ENCODE measurements around the gene SLC22A3. TPM values are rescaled to one million over a fixed set of nuclear protein-coding genes. Genes with fewer than 3 reads are reported as not detected.
"Not testable (repeated sequence)": the region's sequence is repeated elsewhere in the genome, so short reads cannot be mapped to it uniquely, and the experiment has no call there.

The SLC22A3 gene
- total and polyA plus RNA-seq, 5 experiments from 2014 or later: not detected

GRCh38 chr6:160429620-160429895, 81.4 kb downstream of the SLC22A3 start:
- ATAC-seq (no peak), DNase-seq (no peak)
- Mint-ChIP-seq H3K27me3 (peaks cover 26 to 65% (median 42%) of the 10 kb centered on the region in 5 donors), H3K4me3 (no peak overlapping the region), H3K36me3 (no peaks in the 10 kb centered on the region), H3K27ac (no peak overlapping the region), H3K9me3 (no peaks in the 10 kb centered on the region), H3K4me1 (peaks cover 5 to 13% (median 10%) of the 10 kb centered on the region in 4 donors)
- POLR2A ChIA-PET: no interaction called here

DNA sequence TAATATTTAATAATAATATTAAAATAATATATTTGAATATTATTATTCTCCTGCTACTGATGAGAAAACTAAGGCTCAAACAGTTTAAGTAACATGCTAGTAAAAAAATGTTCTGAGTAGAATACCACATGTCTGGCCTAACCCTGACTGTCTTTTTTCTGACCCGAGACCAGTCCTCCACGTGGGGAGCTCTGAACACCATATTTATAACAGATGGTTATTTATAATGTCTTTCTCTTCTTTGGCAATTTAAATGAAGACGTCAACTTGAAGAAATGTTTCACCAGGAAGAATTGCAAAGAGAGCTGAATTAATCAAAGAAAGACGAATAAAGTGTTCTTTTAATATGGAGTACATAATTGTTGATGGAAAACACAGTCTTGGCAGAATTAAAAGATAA, 82.0 kb downstream of the SLC22A3 start:
- H3K27me3 Mint-ChIP-seq: peaks cover 28 to 70% (median 45%) of the 10 kb centered on the region in 5 donors
- DNase-seq: no peak
- H3K4me3 Mint-ChIP-seq: no peak overlapping the region
- no peak for ATAC-seq
- POLR2A ChIA-PET: no interaction called here
- no peaks in the 10 kb centered on the region for H3K9me3 Mint-ChIP-seq
- H3K4me1 Mint-ChIP-seq: peaks cover 5 to 13% (median 10%) of the 10 kb centered on the region in 4 donors
- no peak overlapping the region for H3K27ac Mint-ChIP-seq
- no peaks in the 10 kb centered on the region for H3K36me3 Mint-ChIP-seq

DNA sequence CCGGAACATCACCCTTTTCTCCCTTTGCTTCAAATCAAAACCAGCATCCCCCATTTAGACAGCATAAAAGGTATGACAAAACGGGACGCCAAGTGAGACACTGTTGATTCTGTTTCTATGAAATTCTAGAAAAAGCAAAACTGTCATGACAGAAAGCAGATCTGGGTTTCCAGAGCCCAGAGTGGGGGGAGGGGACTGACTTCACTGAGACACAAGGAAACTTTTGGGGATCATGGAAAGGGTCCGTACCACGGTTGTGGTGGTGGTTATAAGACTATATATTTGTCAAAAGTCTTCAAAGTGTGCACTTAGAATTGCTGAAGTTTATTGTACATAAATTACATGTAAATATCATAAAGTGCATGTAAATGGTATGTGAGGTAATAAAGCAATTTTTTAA, 82.6 kb downstream of the SLC22A3 start:
- Mint-ChIP-seq H3K27me3 (peaks cover 32 to 75% (median 49%) of the 10 kb centered on the region in 5 donors), H3K4me3 (no peak overlapping the region), H3K36me3 (no peaks in the 10 kb centered on the region), H3K9me3 (no peaks in the 10 kb centered on the region), H3K27ac (no peak overlapping the region), H3K4me1 (peaks cover 5 to 15% (median 11%) of the 10 kb centered on the region in 4 donors)
- POLR2A ChIA-PET: no interaction called here
- ATAC-seq: no peak
- no peak for DNase-seq

DNA sequence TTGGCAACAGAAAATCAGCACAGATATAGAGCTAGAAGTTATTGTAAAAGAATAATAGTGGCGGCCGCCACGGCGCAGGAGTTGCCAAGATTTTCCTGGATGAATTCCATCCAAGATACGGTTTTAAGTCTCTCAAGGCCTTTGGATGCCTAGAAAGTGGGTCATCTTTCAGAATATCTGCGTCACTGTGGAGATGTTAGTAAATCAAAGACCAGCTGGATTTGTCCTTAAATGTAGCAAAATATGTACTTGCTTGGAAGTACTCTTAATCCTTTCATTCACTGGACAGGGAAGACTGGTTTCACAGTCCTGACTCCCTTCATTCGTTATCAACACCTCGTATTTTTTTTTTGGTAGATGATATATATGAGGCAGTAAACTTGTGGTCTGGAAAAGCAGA, 83.0 kb downstream of the SLC22A3 start:
- ATAC-seq (no peak), DNase-seq (no peak)
- H3K9me3 Mint-ChIP-seq: no peaks in the 10 kb centered on the region
- H3K4me3 Mint-ChIP-seq: no peak overlapping the region
- H3K27me3 Mint-ChIP-seq: peaks cover 32 to 76% (median 51%) of the 10 kb centered on the region in 5 donors
- H3K4me1 Mint-ChIP-seq: peaks cover 5 to 17% (median 10%) of the 10 kb centered on the region in 4 donors
- no peaks in the 10 kb centered on the region for H3K36me3 Mint-ChIP-seq
- H3K27ac Mint-ChIP-seq: no peak overlapping the region
- POLR2A ChIA-PET: no interaction called here

DNA sequence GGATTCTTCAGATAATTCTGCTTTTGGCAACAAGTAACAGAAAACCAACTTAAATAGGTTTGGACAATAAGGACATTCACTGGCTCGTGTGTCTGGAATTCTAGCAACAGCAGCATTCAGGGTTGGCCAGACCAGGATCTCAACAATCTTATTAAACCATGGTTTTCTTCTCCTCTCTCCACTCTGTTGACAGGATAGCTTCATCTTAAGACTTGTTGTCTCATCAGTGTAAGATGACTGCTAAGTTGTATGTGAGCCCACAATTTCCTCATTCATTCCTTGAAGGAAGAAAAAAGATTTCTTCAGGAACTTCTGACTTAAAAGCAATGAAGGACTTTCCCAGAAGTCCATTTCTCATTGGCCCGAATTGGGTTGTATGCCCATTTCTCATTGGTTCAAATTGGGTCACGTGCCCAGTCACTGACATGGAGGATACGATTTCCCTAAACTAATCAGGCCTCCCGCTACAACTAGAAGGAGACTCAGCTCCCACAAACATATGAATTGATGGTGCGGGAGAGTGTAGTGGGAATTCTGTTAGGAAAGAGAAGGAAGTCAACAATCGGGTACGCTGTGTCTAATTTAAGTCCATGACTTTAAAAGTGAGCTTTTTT, 83.7 kb downstream of the SLC22A3 start:
- H3K36me3 Mint-ChIP-seq: no peaks in the 10 kb centered on the region
- POLR2A ChIA-PET: no interaction called here
- DNase-seq (no peak), ATAC-seq (no peak)
- H3K4me3 Mint-ChIP-seq: no peak overlapping the region
- peaks cover 2 to 12% (median 5%) of the 10 kb centered on the region in 4 donors for H3K4me1 Mint-ChIP-seq
- H3K27ac Mint-ChIP-seq: no peak overlapping the region
- H3K9me3 Mint-ChIP-seq: no peaks in the 10 kb centered on the region
- peaks cover 28 to 76% (median 44%) of the 10 kb centered on the region in 5 donors for H3K27me3 Mint-ChIP-seq

- peak overlapping the region in 1 of 10 donors; percentile 2 for H3K4me3 Mint-ChIP-seq
- no peaks in the 10 kb centered on the region for H3K9me3 Mint-ChIP-seq
- H3K4me1 Mint-ChIP-seq: peaks cover 0 to 10% (median 4%) of the 10 kb centered on the region in 4 donors
- peaks cover 19 to 75% (median 26%) of the 10 kb centered on the region in 5 donors for H3K27me3 Mint-ChIP-seq
- no peaks in the 10 kb centered on the region for H3K36me3 Mint-ChIP-seq
- DNase-seq: no peak
- H3K27ac Mint-ChIP-seq: no peak overlapping the region
- POLR2A ChIA-PET: no interaction called here
- no peak for ATAC-seq
Measured at GRCh38 chr6:160435935-160436334, 87.8 kb downstream of the SLC22A3 start.

- Mint-ChIP-seq H3K4me1 (peaks cover 0 to 10% (median 4%) of the 10 kb centered on the region in 4 donors), H3K36me3 (no peaks in the 10 kb centered on the region), H3K27ac (no peak overlapping the region), H3K9me3 (no peaks in the 10 kb centered on the region), H3K4me3 (no peak overlapping the region), H3K27me3 (peaks cover 19 to 76% (median 29%) of the 10 kb centered on the region in 5 donors)
- POLR2A ChIA-PET: no interaction called here
- no peak for DNase-seq
- no peak for ATAC-seq
Measured at GRCh38 chr6:160437154-160437553, 89.0 kb downstream of the SLC22A3 start.

DNA sequence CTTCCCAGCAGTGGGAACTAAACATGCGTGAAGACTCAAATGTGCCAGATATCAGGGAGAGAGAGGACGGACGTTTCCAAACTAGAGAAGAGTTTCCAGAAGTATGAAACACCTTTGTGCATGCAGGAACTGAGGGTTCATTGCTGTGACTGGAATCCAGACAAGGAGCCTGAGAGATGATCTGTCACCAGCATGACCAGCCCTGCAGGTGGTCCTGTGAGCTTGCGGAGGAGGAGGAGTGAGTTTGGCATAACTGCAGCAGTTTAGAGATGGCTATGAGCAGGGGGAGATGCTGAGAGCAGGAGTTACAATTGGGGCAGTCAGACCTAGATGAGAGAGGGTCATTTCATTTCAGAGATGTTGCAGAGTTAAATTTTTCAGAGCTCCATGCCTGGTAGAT, 89.6 kb downstream of the SLC22A3 start:
- H3K9me3 Mint-ChIP-seq: no peaks in the 10 kb centered on the region
- no peak for DNase-seq
- peaks cover 19 to 70% (median 26%) of the 10 kb centered on the region in 5 donors for H3K27me3 Mint-ChIP-seq
- no peak overlapping the region for H3K4me3 Mint-ChIP-seq
- H3K36me3 Mint-ChIP-seq: no peaks in the 10 kb centered on the region
- no peak for ATAC-seq
- POLR2A ChIA-PET: no interaction called here
- H3K4me1 Mint-ChIP-seq: peaks cover 0 to 10% (median 4%) of the 10 kb centered on the region in 4 donors
- peak overlapping the region in 1 of 10 donors; percentile 39 for H3K27ac Mint-ChIP-seq

DNA sequence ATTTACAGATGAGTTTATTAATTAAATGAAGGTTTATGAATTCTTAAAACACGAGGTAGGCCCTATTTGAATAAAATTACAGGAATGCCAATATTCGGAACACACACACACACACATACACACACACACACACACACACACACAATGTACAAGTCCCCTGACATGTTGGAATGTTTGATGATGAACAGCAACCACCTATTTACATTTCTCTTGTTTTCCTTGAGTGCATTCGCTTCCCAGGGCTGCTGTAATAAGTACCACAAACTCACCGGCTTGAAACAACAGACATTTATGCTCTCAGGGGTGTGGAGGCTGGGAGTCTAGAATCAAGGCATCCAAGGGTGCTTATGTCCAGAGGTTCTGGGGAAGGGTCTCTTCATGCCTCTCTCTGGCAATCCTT, 90.3 kb downstream of the SLC22A3 start:
- no peak for ATAC-seq
- no peak overlapping the region for H3K4me3 Mint-ChIP-seq
- POLR2A ChIA-PET: no interaction called here

GRCh38 chr6:160439751-160440150, 91.6 kb downstream of the SLC22A3 start:
- H3K27ac Mint-ChIP-seq: no peak overlapping the region
- peaks cover 22 to 76% (median 27%) of the 10 kb centered on the region in 5 donors for H3K27me3 Mint-ChIP-seq

More for the DNA sequence above, 90.3 kb downstream of the SLC22A3 start:
- no peaks in the 10 kb centered on the region for H3K9me3 Mint-ChIP-seq
- no peak overlapping the region for H3K27ac Mint-ChIP-seq
- no peaks in the 10 kb centered on the region for H3K36me3 Mint-ChIP-seq
- peaks cover 22 to 69% (median 24%) of the 10 kb centered on the region in 5 donors for H3K27me3 Mint-ChIP-seq
- no peak for DNase-seq
- H3K4me1 Mint-ChIP-seq: peaks cover 0 to 10% (median 4%) of the 10 kb centered on the region in 4 donors

DNA sequence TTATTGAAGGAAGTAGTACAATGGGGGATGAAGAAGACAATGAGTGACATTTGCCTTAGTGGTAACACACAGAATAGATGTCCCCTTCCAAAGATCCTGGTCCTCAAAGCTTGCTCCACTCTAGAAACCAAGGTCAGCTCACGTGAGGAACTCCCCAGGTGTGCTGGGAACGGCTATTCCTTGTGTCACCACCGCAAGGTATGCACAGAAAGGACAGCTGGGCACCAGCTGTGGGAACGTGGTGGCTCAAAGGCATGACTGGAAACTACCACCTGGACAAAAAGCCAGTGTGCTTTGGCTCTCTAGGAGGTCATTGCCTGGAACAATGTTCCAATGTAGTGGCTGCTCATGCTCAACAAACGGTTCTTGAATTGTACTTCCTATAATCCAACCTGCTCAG, 94.0 kb downstream of the SLC22A3 start:
- peaks cover 0 to 2% (median 0%) of the 10 kb centered on the region in 9 donors for H3K9me3 Mint-ChIP-seq
- no peak overlapping the region for H3K4me3 Mint-ChIP-seq
- H3K27me3 Mint-ChIP-seq: peaks cover 24 to 76% (median 39%) of the 10 kb centered on the region in 5 donors
- H3K4me1 Mint-ChIP-seq: peaks cover 0 to 4% (median 2%) of the 10 kb centered on the region in 4 donors
- peaks cover 0 to 5% (median 0%) of the 10 kb centered on the region in 3 donors for H3K36me3 Mint-ChIP-seq
- no peak for ATAC-seq
- no peak overlapping the region for H3K27ac Mint-ChIP-seq
- DNase-seq: no peak
- POLR2A ChIA-PET: no interaction called here

More at GRCh38 chr6:160439751-160440150, 91.6 kb downstream of the SLC22A3 start:
- peaks cover 0 to 10% (median 4%) of the 10 kb centered on the region in 4 donors for H3K4me1 Mint-ChIP-seq
- no peaks in the 10 kb centered on the region for H3K9me3 Mint-ChIP-seq
- H3K36me3 Mint-ChIP-seq: no peaks in the 10 kb centered on the region
- no peak overlapping the region for H3K4me3 Mint-ChIP-seq
- ATAC-seq: no peak
- POLR2A ChIA-PET: no interaction called here
- DNase-seq: no peak

DNA sequence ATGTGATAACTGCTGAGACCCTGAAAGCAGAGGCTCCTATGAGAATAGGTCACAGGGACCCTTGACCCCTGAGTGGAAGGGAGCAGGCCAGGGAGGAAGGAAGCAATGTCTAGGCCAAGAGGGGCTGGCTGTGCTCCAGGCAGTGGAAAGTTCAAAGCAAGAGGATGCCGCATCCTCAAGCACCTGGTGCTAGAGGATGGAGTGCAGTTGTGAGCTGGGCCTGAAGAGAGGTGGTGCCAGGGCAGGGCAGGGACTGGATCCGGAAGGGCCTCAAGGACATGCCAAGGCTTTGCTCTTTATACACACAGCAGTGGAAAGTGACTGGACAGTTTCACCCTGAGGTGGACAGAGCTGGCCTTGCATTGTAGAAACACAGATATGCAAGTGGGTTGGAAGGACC, 97.0 kb downstream of the SLC22A3 start:
- no peak overlapping the region for H3K27ac Mint-ChIP-seq
- POLR2A ChIA-PET: no interaction called here
- H3K27me3 Mint-ChIP-seq: peaks cover 27 to 63% (median 30%) of the 10 kb centered on the region in 5 donors
- peaks cover 0 to 9% (median 4%) of the 10 kb centered on the region in 9 donors for H3K9me3 Mint-ChIP-seq
- ATAC-seq: no peak
- DNase-seq: no peak
- H3K4me1 Mint-ChIP-seq: peaks cover 0 to 12% (median 9%) of the 10 kb centered on the region in 4 donors
- no peak overlapping the region for H3K4me3 Mint-ChIP-seq
- peaks cover 0 to 5% (median 1%) of the 10 kb centered on the region in 3 donors for H3K36me3 Mint-ChIP-seq

DNA sequence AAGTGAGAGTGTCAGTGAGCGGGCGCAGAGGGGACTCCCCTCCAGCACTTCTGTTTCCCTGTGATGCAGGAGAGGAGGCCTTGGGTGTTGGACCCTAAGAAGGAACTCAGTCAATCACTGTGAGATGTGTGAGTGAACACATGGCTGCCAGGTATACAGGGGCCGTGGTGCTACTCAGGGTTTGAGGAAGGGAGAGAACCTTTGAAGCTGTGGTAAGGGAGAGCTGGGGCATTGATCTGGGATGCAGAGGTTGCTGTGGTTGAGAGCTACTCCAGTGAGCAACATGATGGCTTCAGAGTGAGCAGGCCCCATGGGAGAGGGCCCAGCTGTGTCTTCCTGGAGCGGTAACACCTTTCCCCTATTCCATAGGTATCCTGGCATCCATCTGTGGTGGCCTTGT, 99.2 kb downstream of the SLC22A3 start:
- H3K4me3 Mint-ChIP-seq: no peak overlapping the region
- peaks cover 0 to 18% (median 4%) of the 10 kb centered on the region in 9 donors for H3K9me3 Mint-ChIP-seq
- DNase-seq: no peak
- no peak overlapping the region for H3K27ac Mint-ChIP-seq
- peaks cover 19 to 52% (median 25%) of the 10 kb centered on the region in 5 donors for H3K27me3 Mint-ChIP-seq
- H3K36me3 Mint-ChIP-seq: peaks cover 0 to 5% (median 1%) of the 10 kb centered on the region in 3 donors
- POLR2A ChIA-PET: interaction anchor here (0.7 kb wide), 1 partner anchor 608 kb away, joined by 3 read pairs; no protein-coding TSS in a partner anchor
- peaks cover 0 to 12% (median 9%) of the 10 kb centered on the region in 4 donors for H3K4me1 Mint-ChIP-seq
- no peak for ATAC-seq

DNA sequence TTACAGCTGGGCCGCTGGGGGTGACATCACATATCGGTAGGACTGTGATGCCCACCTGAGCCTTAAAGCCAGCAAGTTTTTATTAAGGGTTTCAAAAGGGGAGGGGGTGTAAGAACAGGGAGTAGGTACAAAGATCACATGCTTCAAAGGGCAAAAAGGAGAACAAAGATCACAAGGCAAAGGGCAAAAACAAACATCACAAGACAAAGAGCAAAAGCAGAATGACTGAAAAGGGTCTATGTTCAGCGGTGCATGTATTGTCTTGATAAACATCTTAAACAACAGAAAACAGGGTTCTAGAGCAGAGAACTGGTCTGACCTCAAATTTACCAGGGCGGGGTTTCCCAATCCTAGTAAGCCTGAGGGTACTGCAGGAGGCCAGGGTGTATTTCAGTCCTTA, 101.6 kb downstream of the SLC22A3 start:
- Mint-ChIP-seq H3K9me3 (peaks cover 0 to 18% (median 4%) of the 10 kb centered on the region in 9 donors), H3K4me1 (peaks cover 0 to 12% (median 9%) of the 10 kb centered on the region in 4 donors), H3K27me3 (peaks cover 17 to 64% (median 28%) of the 10 kb centered on the region in 5 donors)
- H3K36me3 Mint-ChIP-seq, POLR2A ChIA-PET, DNase-seq, H3K4me3 Mint-ChIP-seq, ATAC-seq, H3K27ac Mint-ChIP-seq: not testable (repeated sequence)

All from naive thymus-derived CD8-positive, alpha-beta T cell (primary cell).